HEK293T (cell line): ENCODE measurements around the gene MARS1.

ENCODE experiments used
- CTCF ChIA-PET: fragments of 350-600 bp; formaldehyde crosslinking; extraction: SDS; loops from one replicate; lab custom pipeline; 2021; ENCODE audit warnings: antibody characterized with exemption, inconsistent platforms; lab: Yijun Ruan, JAX
- POLR2A ChIA-PET: fragments of 350-600 bp; formaldehyde crosslinking; extraction: SDS; loops from one replicate; lab custom pipeline; 2020; ENCODE audit warnings: antibody characterized with exemption, inconsistent platforms; lab: Yijun Ruan, JAX
- DNase-seq: peaks from one replicate; pipeline ENCODE4 v3.0.0; 2012; ENCODE audit warnings: mixed read lengths; ENCODE audit errors: extremely low spot score
- ARNT ChIP-seq: fragments of 450-650 bp; IDR thresholded peaks from 2 replicates; pipeline ENCODE4 v1.6.1; 2017; ENCODE audit warnings: mild to moderate bottlenecking
- BHLHE40 ChIP-seq: fragments of 450-650 bp; IDR thresholded peaks from 2 replicates; pipeline ENCODE4 v1.6.1; 2016; ENCODE audit warnings: mild to moderate bottlenecking, moderate library complexity, borderline replicate concordance
- CTBP1 ChIP-seq: fragments of 450-650 bp; IDR thresholded peaks from 2 replicates; pipeline ENCODE4 v1.6.1; 2016; ENCODE audit warnings: borderline replicate concordance
- ELF4 ChIP-seq: fragments of 450-650 bp; IDR thresholded peaks from 2 replicates; pipeline ENCODE4 v1.6.1; 2017; ENCODE audit warnings: antibody characterized with exemption
- FOXA1 ChIP-seq: fragments of 450-650 bp; IDR thresholded peaks from 2 replicates; pipeline ENCODE4 v1.6.1; 2016; ENCODE audit warnings: mild to moderate bottlenecking
- FOXK2 ChIP-seq: fragments of 450-650 bp; IDR thresholded peaks from 2 replicates; pipeline ENCODE4 v1.6.1; 2016; ENCODE audit warnings: mild to moderate bottlenecking
- FOXM1 ChIP-seq: fragments of 450-650 bp; IDR thresholded peaks from 2 replicates; pipeline ENCODE4 v1.6.1; 2017; ENCODE audit warnings: mild to moderate bottlenecking, borderline replicate concordance
- HDGF ChIP-seq: fragments of 450-650 bp; IDR thresholded peaks from 2 replicates; pipeline ENCODE4 v1.6.1; 2017; ENCODE audit warnings: antibody characterized with exemption, borderline replicate concordance
- L3MBTL2 ChIP-seq: fragments of 450-650 bp; conservative IDR thresholded peaks from 2 replicates; pipeline ENCODE4 v1.6.1; 2016; ENCODE audit warnings: mild to moderate bottlenecking
- LEF1 ChIP-seq: fragments of 450-650 bp; IDR thresholded peaks from 2 replicates; pipeline ENCODE4 v1.6.1; 2017; ENCODE audit warnings: mild to moderate bottlenecking, borderline replicate concordance
- NFRKB ChIP-seq: fragments of 450-650 bp; IDR thresholded peaks from 2 replicates; pipeline ENCODE4 v1.6.1; 2016; ENCODE audit warnings: mild to moderate bottlenecking, moderate library complexity
- PKNOX1 ChIP-seq: fragments of 450-650 bp; IDR thresholded peaks from 2 replicates; pipeline ENCODE4 v1.6.1; 2016
- SP1 ChIP-seq: fragments of 450-650 bp; IDR thresholded peaks from 2 replicates; pipeline ENCODE4 v1.6.1; 2017
- SUZ12 ChIP-seq: fragments of 450-650 bp; IDR thresholded peaks from 2 replicates; pipeline ENCODE4 v1.6.1; 2016; ENCODE audit warnings: mild to moderate bottlenecking
- TARDBP ChIP-seq: fragments of 450-650 bp; IDR thresholded peaks from 2 replicates; pipeline ENCODE4 v1.6.1; 2016
- ZNF384 ChIP-seq: fragments of 450-650 bp; IDR thresholded peaks from 2 replicates; pipeline ENCODE4 v1.6.1; 2016

Gene MARS1

GRCh38 chr12:57473392-57473791, 14.5 kb upstream of the MARS1 start:
- no peak for DNase-seq
- TF ChIP-seq ZNF384 (no peak), TARDBP (no peak), FOXM1 (no peak)
- POLR2A ChIA-PET, result no interaction called here
- CTCF ChIA-PET, result interaction anchor here (2.7 kb wide), 1 partner anchor 14 kb away, joined by 9 read pairs; the partner anchor contains the start of gene GLI1

GRCh38 chr12:57473886-57474285, 14.0 kb upstream of the MARS1 start:
- DNase-seq, result no peak
- CTCF ChIA-PET, result interaction anchor here (2.7 kb wide), 1 partner anchor 15 kb away, joined by 9 read pairs; the partner anchor contains the start of gene GLI1
- POLR2A ChIA-PET, result interaction anchor here (1.2 kb wide), 1 partner anchor 12 kb away, joined by 4 read pairs; no protein-coding TSS in a partner anchor
- no peak for TF ChIP-seq FOXK2
- TF ChIP-seq CTBP1, result no peak
- no peak for TF ChIP-seq NFRKB
- TF ChIP-seq BHLHE40, result no peak
- no peak for TF ChIP-seq FOXM1
- TF ChIP-seq LEF1, result no peak
- no peak for TF ChIP-seq ARNT
- no peak for TF ChIP-seq PKNOX1
- no peak for TF ChIP-seq ZNF384
- TF ChIP-seq ELF4, result no peak
- TF ChIP-seq L3MBTL2, result no peak
- TF ChIP-seq SUZ12, result no peak
- TF ChIP-seq TARDBP, result no peak
- TF ChIP-seq SP1, result no peak
- TF ChIP-seq FOXA1, result no peak
- TF ChIP-seq HDGF, result no peak

GRCh38 chr12:57474430-57474829, 13.4 kb upstream of the MARS1 start:
- DNase-seq, result no peak
- POLR2A ChIA-PET, result interaction anchor here (1.2 to 1.3 kb wide), 2 partner anchors 11 to 16 kb away, joined by 4 to 7 read pairs; no protein-coding TSS in a partner anchor
- TF ChIP-seq CTBP1, result no peak
- no peak for TF ChIP-seq NFRKB
- TF ChIP-seq SP1, result no peak
- CTCF ChIA-PET, result interaction anchor here (2.7 kb wide), 1 partner anchor 15 kb away, joined by 9 read pairs; the partner anchor contains the start of gene GLI1

GRCh38 chr12:57474862-57475261, 13.0 kb upstream of the MARS1 start:
- TF ChIP-seq PKNOX1 (no peak), BHLHE40 (no peak), FOXA1 (no peak), CTBP1 (no peak), TARDBP (no peak), SP1 (no peak)
- CTCF ChIA-PET, result interaction anchor here (2.7 kb wide), 1 partner anchor 16 kb away, joined by 9 read pairs; the partner anchor contains the start of gene GLI1
- POLR2A ChIA-PET, result interaction anchor here (1.2 to 1.3 kb wide), 2 partner anchors 11 to 16 kb away, joined by 4 to 7 read pairs; no protein-coding TSS in a partner anchor
- DNase-seq, result no peak

GRCh38 chr12:57475271-57476161, 12.4 kb upstream of the MARS1 start:
- CTCF ChIA-PET, result interaction anchor here (2.7 kb wide), 1 partner anchor 16 kb away, joined by 9 read pairs; the partner anchor contains the start of gene GLI1
- DNase-seq, result no peak
- TF ChIP-seq SUZ12 (no peak), ARNT (no peak), L3MBTL2 (no peak), BHLHE40 (no peak), ZNF384 (no peak), FOXK2 (no peak), FOXM1 (no peak), TARDBP (no peak), FOXA1 (no peak), SP1 (no peak), NFRKB (no peak), ELF4 (no peak), CTBP1 (no peak)
- POLR2A ChIA-PET, result interaction anchor here (1.2 to 1.3 kb wide), 2 partner anchors 10 to 17 kb away, joined by 4 to 7 read pairs; no protein-coding TSS in a partner anchor

- ChIA-PET POLR2A (interaction anchor here (1.1 kb wide), 1 partner anchor 10 kb away, joined by 7 read pairs; no protein-coding TSS in a partner anchor), CTCF (interaction anchor here (0.6 to 1.4 kb wide), 2 partner anchors 16 to 18 kb away, joined by 3 read pairs; no protein-coding TSS in a partner anchor)
- DNase-seq, result no peak
- no peak for TF ChIP-seq NFRKB
- no peak for TF ChIP-seq BHLHE40
- TF ChIP-seq HDGF, result no peak
- no peak for TF ChIP-seq SUZ12
- TF ChIP-seq FOXK2, result no peak
- no peak for TF ChIP-seq ELF4
- TF ChIP-seq PKNOX1, result no peak
- TF ChIP-seq FOXM1, result no peak
- TF ChIP-seq L3MBTL2, result no peak
- TF ChIP-seq CTBP1, result no peak
- TF ChIP-seq FOXA1, result no peak
- no peak for TF ChIP-seq ZNF384
- no peak for TF ChIP-seq TARDBP
Measured at GRCh38 chr12:57476162-57476992, 11.5 kb upstream of the MARS1 start.
